Activated CD4-positive, alpha-beta T cell treated with anti-CD3 and anti-CD28 coated beads, Interleukin-2, amount 10 ng/mL, durations not matched to agents 24 days and 14 days (primary cell): ENCODE results near the gene FAM43B. TPM values are rescaled to one million over a fixed set of nuclear protein-coding genes. Genes with fewer than 3 reads are reported as not detected.

Experiments
- DNase-seq: peaks from one replicate; pipeline ENCODE4 v3.0.0; 2022
- H3K27ac Mint-ChIP-seq: one replicate; pipeline ENCODE4 v1.8.0; 2022; ENCODE audit warnings: mild to moderate bottlenecking, mixed read lengths
- H3K27me3 Mint-ChIP-seq: one replicate; pipeline ENCODE4 v1.8.0; 2022; ENCODE audit warnings: mixed read lengths
- H3K36me3 Mint-ChIP-seq: one replicate; pipeline ENCODE4 v1.8.0; 2022; ENCODE audit warnings: low read depth, mild to moderate bottlenecking, mixed read lengths
- H3K4me1 Mint-ChIP-seq: one replicate; pipeline ENCODE4 v1.8.0; 2021; ENCODE audit warnings: mixed read lengths
- H3K4me3 Mint-ChIP-seq: one replicate; pipeline ENCODE4 v1.8.0; 2022; ENCODE audit warnings: mild to moderate bottlenecking, moderate library complexity, mixed read lengths
- H3K9me3 Mint-ChIP-seq: one replicate; pipeline ENCODE4 v1.8.0; 2021; ENCODE audit warnings: mixed read lengths
- intact Hi-C: fragments of 100-400 bp; cut with micrococcal nuclease; formaldehyde crosslinking; loops from one replicate; pipeline ENCODE4 v1.15.1; 2023
- total RNA-seq: library from RNA; stranded (reverse); gene quantifications from 2 replicates; pipeline ENCODE4 v1.2.3, GENCODE V29; 2022

The FAM43B gene
- total RNA-seq, 1 donor from 2014 or later = not detected

DNA sequence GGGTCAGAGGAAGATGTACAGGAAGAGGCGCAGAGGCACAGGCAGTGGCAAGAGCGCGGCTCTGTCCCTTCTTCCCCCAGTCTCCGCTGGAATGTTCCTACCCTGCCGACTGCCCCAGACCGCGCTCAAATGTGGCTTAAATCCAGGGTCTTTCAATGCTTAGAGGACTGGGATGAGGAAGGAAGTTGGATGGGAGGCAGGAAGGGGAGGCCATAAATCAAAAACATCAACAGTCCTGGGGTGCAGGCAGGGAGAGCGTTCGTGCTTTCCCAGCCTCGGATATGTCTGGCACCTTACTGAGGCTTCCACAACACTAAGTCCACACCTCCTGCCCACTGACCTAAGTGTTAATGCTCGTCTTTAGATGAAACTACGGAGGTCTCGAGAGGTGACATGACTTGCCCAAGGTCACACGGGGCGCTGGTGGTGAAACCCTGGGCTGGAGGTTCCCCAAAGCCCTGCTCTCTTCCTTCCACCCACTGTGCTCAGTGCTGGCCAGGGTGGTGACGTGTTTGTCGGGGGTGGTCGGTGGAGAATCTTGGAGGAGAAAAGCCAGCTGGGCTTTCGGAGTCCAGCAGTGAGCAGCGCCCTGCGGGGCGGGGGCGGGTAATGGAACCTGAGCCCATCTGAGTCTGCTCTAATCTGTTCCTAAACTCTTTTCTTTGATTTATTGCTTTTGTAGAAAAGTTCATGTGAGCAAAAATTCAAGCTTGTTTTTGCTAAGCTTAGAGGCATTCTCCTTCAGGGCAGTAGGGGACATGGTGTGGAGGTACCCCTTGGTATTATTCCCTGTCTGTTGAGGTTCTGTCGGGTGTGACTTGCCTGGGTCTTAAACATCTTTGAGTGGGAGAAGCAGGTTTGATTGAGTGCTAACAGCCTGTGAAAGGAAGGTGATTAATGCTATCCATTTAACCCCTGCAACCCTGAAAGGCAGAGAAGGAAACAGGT, 37.2 kb downstream of the FAM43B start:
- intact Hi-C loops = no loop called here
- no peaks in the 10 kb centered on the region for H3K9me3 Mint-ChIP-seq
- peaks cover 40% of the 10 kb centered on the region for H3K27me3 Mint-ChIP-seq
- peaks cover 8% of the 10 kb centered on the region for H3K4me1 Mint-ChIP-seq
- H3K4me3 Mint-ChIP-seq = no peak overlapping the region
- no peak for DNase-seq
- H3K27ac Mint-ChIP-seq = no peak overlapping the region
- H3K36me3 Mint-ChIP-seq = no peaks in the 10 kb centered on the region

DNA sequence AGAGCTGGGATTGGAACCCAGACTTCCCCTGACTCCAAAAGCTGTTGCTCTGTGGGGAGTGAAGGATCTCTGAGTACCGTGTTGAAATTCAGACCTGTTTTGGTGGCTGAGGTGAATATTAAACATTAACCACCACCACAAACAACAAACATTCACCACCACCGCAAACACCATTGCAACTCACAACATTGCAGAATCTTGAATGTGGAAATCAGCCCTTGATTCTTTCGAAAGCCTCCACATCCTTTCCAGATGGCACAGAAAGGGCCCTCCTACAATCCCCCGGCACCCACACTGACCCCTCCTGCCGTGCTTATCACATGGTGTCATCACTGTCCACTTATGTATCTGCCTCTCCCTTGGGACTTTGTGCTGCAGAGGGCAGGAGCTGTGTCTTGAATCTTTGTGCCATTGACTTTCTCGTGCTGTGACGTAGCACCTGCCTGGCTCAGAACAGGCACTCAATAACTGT, 38.0 kb downstream of the FAM43B start:
- no peak overlapping the region for H3K4me3 Mint-ChIP-seq
- DNase-seq = no peak
- H3K27ac Mint-ChIP-seq = no peak overlapping the region
- H3K9me3 Mint-ChIP-seq = no peaks in the 10 kb centered on the region
- H3K4me1 Mint-ChIP-seq = peaks cover 8% of the 10 kb centered on the region
- peaks cover 41% of the 10 kb centered on the region for H3K27me3 Mint-ChIP-seq
- no peaks in the 10 kb centered on the region for H3K36me3 Mint-ChIP-seq
- intact Hi-C loops = no loop called here

DNA sequence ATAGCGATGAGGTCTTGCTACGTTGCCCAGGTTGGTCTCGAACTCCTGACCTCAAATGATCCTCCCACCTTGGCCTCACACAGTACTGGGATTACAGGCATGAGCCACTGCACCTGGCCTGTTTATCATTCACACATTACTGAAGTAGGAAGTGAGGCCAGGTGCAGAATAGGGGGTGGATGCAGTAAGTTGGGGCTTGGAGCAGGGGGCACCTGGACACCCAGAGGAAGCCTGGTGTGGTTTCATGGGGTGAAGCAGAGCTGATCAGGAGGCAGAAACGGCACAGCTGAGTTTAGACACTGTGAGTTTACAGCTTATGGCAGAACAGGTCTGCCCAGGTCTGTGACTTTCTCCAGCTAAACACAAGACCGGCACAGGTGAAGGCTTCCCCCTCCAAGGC, 41.4 kb downstream of the FAM43B start:
- intact Hi-C loops = no loop called here
- no peak for DNase-seq
- H3K4me1 Mint-ChIP-seq = peaks cover 5% of the 10 kb centered on the region
- H3K36me3 Mint-ChIP-seq = no peaks in the 10 kb centered on the region
- no peak overlapping the region for H3K4me3 Mint-ChIP-seq
- H3K9me3 Mint-ChIP-seq = no peaks in the 10 kb centered on the region
- H3K27ac Mint-ChIP-seq = no peak overlapping the region
- peaks cover 30% of the 10 kb centered on the region for H3K27me3 Mint-ChIP-seq

DNA sequence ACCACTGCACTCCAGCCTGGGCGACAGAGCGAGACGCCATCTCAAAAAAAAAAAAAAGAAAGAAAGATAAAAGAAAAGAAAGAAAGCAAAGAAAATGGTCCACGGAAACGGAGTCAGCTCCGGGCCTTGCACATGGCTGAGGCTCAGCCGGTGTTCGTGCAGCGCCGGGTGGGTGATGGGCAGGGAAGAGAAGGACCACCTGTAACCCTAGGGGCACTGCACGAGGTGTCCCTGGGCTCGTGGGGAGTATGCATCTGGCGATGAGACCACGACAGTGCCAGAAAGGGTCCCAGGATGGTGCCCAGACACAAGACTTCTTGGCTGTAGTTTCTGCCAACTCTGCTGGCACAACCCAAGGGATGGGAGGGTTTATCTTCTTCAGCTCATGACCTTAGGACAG, 42.4 kb downstream of the FAM43B start:
- DNase-seq = no peak
- Mint-ChIP-seq H3K4me1 (no peaks in the 10 kb centered on the region), H3K27me3 (peaks cover 20% of the 10 kb centered on the region), H3K4me3 (no peak overlapping the region), H3K27ac (no peak overlapping the region), H3K9me3 (no peaks in the 10 kb centered on the region), H3K36me3 (no peaks in the 10 kb centered on the region)
- intact Hi-C loops = no loop called here

DNA sequence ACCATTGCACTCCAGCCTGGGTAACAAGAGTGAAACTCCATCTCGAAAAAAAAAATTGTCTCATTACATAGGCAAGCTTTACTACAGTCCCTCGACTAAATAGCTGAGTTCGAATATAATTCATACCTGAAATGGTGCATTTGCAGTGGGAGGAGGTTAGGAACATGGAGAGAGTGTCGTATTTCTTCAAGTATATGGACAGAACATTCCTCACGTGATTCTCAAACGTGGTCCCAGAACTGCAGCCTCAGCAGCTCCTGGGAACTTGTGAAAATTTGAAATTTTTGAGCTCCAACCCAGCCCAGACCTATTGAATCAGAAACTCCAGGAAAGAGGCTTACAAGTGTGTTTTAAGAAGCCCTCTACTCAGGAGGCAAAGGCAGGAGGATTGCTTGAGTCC, 43.7 kb downstream of the FAM43B start:
- no peaks in the 10 kb centered on the region for H3K9me3 Mint-ChIP-seq
- no peak overlapping the region for H3K4me3 Mint-ChIP-seq
- intact Hi-C loops = no loop called here
- no peak overlapping the region for H3K27ac Mint-ChIP-seq
- peaks cover 15% of the 10 kb centered on the region for H3K27me3 Mint-ChIP-seq
- H3K4me1 Mint-ChIP-seq = no peaks in the 10 kb centered on the region
- DNase-seq = no peak
- no peaks in the 10 kb centered on the region for H3K36me3 Mint-ChIP-seq

DNA sequence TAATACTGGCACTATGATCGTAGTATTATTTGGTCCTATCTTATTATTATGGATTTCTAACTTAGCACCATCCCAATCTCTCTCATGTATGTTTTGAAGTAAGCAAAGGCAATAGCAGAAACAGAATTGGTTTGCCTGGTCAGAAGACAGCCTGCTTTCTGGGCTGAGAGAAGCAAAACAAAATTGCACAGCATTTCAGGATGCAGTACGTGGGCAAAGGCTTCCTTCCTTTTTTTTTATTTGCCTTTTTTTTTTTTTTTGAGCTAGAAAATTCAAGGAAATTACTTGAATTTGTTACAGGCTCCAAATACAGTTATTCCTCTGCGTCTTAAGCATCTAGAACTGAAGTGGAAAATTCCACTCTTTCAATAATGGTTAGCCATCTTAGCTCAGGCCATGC, 45.3 kb downstream of the FAM43B start:
- no peak overlapping the region for H3K27ac Mint-ChIP-seq
- H3K27me3 Mint-ChIP-seq = peaks cover 7% of the 10 kb centered on the region
- no peaks in the 10 kb centered on the region for H3K4me1 Mint-ChIP-seq
- no peak for DNase-seq
- no peaks in the 10 kb centered on the region for H3K9me3 Mint-ChIP-seq
- H3K36me3 Mint-ChIP-seq = no peaks in the 10 kb centered on the region
- H3K4me3 Mint-ChIP-seq = no peak overlapping the region
- intact Hi-C loops = no loop called here

DNA sequence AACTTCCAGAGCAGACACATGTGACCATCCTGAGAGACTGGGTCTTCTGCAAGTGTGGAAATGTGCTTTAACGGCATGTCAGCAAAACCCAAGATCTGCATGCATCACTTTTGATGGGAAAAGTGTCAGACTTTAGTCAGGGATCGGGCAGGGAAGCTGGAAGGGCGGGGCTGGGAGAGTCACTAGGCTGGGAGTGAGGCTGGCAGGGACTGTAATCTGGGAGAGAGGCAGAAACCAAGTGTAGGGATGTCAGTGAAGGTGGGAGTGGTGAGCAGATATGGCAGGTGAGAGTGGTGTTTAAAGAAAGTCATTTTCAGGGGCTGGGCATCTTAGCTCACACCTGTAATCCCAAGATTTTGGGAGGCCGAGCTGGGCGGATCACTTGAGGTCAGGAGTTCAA, 47.8 kb downstream of the FAM43B start:
- Mint-ChIP-seq H3K27ac (no peak overlapping the region), H3K4me1 (no peaks in the 10 kb centered on the region), H3K27me3 (peaks cover 4% of the 10 kb centered on the region), H3K4me3 (no peak overlapping the region), H3K36me3 (no peaks in the 10 kb centered on the region), H3K9me3 (no peaks in the 10 kb centered on the region)
- no peak for DNase-seq
- intact Hi-C loops = no loop called here

DNA sequence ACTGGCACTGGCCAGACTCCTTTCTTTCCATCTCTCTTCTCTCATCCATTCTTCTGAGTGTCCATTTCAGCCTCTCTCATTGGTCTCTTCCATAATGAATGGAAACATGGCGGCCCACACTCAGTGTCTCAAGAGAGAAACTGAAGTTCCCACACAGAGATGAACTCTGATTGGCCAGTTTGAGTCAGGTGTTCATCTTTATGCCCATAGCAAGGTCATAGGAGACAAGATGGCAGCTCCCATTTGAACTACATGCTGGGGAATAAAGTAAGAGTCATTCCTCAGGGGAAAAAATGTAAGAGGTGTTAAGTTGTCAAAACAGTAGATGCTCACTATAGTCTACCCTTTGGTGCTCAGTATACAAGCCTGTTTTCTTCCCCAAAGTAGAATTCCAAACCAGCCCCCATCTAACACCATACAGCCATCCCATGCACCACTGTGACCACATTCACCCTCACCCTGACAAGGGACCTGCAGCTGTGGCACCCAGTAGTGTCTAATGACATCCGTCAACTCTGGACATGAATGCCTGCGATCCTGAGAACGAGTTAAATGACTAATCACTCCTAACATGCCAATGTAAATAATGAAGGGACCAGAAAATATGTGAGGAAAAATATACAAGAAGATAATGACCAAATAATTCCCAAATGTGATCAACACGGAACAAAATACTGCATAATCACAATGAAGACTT, 48.9 kb downstream of the FAM43B start:
- H3K4me3 Mint-ChIP-seq = no peak overlapping the region
- no peak for DNase-seq
- H3K27me3 Mint-ChIP-seq = peaks cover 3% of the 10 kb centered on the region
- no peaks in the 10 kb centered on the region for H3K36me3 Mint-ChIP-seq
- no peak overlapping the region for H3K27ac Mint-ChIP-seq
- no peaks in the 10 kb centered on the region for H3K9me3 Mint-ChIP-seq
- no peaks in the 10 kb centered on the region for H3K4me1 Mint-ChIP-seq
- intact Hi-C loops = no loop called here

DNA sequence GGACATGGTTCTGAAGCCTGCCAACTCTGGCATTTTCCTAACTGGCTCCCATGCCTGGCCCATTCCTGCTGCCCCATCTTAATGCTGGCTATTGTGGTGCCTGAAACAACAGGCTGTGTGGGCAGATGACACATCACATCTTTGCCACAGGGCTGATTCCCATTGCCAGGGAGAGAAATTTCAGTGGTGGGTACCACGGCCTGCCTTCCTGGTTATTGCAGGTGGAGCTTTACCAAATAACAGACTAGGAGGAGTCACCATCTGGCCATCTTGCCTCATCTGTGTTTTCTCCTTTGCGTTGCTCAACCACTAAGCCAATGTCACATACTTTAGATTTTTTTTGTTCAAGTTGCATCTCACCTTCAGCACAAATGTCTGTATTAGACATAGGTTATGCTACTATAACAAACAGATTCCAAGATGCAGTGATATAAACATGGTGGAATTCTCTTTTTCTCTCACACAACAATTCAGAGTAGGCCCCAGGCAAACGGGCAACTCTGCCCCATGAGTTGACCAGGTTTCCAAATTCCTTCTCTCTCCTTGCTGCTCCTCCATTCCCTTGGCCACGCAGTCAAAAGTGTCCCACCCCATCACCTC, 50.6 kb downstream of the FAM43B start:
- Mint-ChIP-seq H3K27ac (no peak overlapping the region), H3K9me3 (no peaks in the 10 kb centered on the region), H3K36me3 (no peaks in the 10 kb centered on the region), H3K4me1 (no peaks in the 10 kb centered on the region), H3K27me3 (peaks cover 4% of the 10 kb centered on the region), H3K4me3 (no peak overlapping the region)
- intact Hi-C loops = no loop called here
- no peak for DNase-seq

DNA sequence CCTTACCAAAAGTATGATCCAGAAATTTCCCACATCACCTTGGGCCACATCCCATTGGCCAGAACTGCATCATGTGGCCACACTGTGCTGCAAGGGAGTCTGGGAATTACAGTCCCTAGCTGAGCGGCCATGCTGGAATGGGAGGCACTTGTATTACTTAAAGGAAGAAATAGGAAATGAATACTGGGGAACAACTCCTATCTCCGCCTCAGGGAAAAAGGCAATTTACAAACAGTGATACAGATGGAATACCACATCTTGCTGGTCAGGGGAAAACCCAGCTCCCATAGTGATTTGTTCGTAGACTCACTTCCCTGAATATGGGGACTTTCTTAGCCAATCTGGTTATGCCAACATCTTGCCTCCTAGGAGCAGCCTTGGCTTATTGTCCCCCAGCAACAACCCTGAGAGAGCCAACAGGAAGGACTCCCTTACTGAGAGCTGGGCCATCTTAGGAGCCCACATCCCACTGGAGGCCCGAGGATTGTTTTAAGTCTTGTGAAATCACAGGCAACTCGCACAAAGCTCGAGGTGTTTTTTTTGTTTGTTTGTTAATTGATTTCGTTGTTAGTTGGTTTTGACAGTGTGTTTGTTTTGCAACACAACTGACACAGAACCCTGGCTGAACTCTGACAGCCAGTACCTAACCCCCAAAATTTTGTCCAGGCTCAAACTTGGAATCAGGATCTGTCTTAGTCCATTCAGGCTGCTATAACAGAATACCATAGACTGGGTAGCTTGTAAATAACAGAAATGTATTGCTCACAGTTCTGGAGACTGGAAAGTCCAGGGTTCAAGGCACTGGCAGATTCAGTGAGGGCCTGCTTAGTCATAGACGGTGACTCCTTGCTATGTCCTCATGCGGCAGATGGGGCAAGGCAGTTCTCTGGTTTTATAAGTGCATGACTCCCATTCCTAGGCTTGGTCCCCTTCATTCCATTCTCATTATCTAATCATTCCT, 51.4 kb downstream of the FAM43B start:
- H3K9me3 Mint-ChIP-seq = no peaks in the 10 kb centered on the region
- no peak overlapping the region for H3K27ac Mint-ChIP-seq
- intact Hi-C loops = no loop called here

More for the DNA sequence above, 51.4 kb downstream of the FAM43B start:
- peaks cover 4% of the 10 kb centered on the region for H3K27me3 Mint-ChIP-seq
- H3K4me1 Mint-ChIP-seq = no peaks in the 10 kb centered on the region
- H3K4me3 Mint-ChIP-seq = no peak overlapping the region
- no peak for DNase-seq
- H3K36me3 Mint-ChIP-seq = no peaks in the 10 kb centered on the region

Other genes starting within 250 kb of the FAM43B start
- gene CAMK2N1, start 66.4 kb upstream of the FAM43B start, total RNA-seq = 1.3 and 1.8 TPM in 2 replicates
- gene MUL1, start 44.4 kb upstream of the FAM43B start, total RNA-seq = 19.1 and 19.4 TPM in 2 replicates
- gene CDA, start 36.5 kb downstream of the FAM43B start, total RNA-seq = not detected in 2 replicates
- gene PINK1, start 80.9 kb downstream of the FAM43B start, total RNA-seq = 2.0 and 2.4 TPM in 2 replicates
- 170 and 177 TPM in 2 replicates for gene DDOST, start 108.8 kb downstream of the FAM43B start, total RNA-seq
- not detected in 2 replicates for gene KIF17, start 165.4 kb downstream of the FAM43B start, total RNA-seq
- gene SH2D5, start 180.1 kb downstream of the FAM43B start, total RNA-seq = 0.23 and 0.24 TPM in 2 replicates
- gene HP1BP3, start 234.7 kb downstream of the FAM43B start, total RNA-seq = 231 and 239 TPM in 2 replicates